Neutrophil (primary cell): ENCODE data around the gene UFD1.
A peak's percentile ranks its signal among the peaks of the same experiment; 100 is the strongest.

ENCODE experiments used
- H3K27ac ChIP-seq: fragments of 200-600 bp; sonication (generic); 2 replicates; pipeline ENCODE4 v1.5.1; 2016; ENCODE audit warnings: mild to moderate bottlenecking, moderate library complexity
- H3K27me3 ChIP-seq: fragments of 200-600 bp; sonication (generic); 2 replicates; pipeline ENCODE4 v1.6.0; 2016; ENCODE audit warnings: mild to moderate bottlenecking
- H3K36me3 ChIP-seq: fragments of 200-600 bp; sonication (generic); 2 replicates; pipeline ENCODE4 v1.5.1; 2017
- H3K4me1 ChIP-seq, 2 experiments: fragments of 200-600 bp in 1 of 2; sonication (generic) in 1 of 2; 1 replicate in 1 of 2; 2 replicates in 1 of 2; pipeline versions ENCODE4 v1.5.1 to v1.6.1; 2013 to 2016; ENCODE audit warnings: low read depth in 1 of 2, low read length in 1 of 2, mild to moderate bottlenecking in 1 of 2, moderate library complexity in 1 of 2; ENCODE audit not compliant: control insufficient read depth in 1 of 2, insufficient read depth in 1 of 2
- H3K4me3 ChIP-seq, 2 experiments: fragments of 200-600 bp in 1 of 2; sonication (generic) in 1 of 2; 1 replicate in 1 of 2; 2 replicates in 1 of 2; pipeline ENCODE4 v1.5.1; 2013 to 2016; ENCODE audit warnings: low read depth in 1 of 2, low read length in 1 of 2, mild to moderate bottlenecking in 1 of 2, moderate library complexity in 1 of 2
- H3K9me3 ChIP-seq: fragments of 200-600 bp; sonication (generic); 2 replicates; pipeline ENCODE4 v1.5.1; 2016
- CTCF ChIP-seq: fragments of 200-600 bp; sonication (generic); IDR thresholded peaks from 2 replicates; pipeline ENCODE4 v1.5.1; 2016; ENCODE audit warnings: antibody characterized with exemption

Gene UFD1

GRCh38 chr22:19429950-19430889 lies 48.8 kb downstream of the UFD1 start:
- peaks cover 5% of the 10 kb centered on the region for H3K36me3 ChIP-seq
- peak overlapping the region; percentile 92 to 96 for H3K4me3 ChIP-seq
- no peaks in the 10 kb centered on the region for H3K27me3 ChIP-seq
- peak overlapping the region; percentile 98 for H3K27ac ChIP-seq
- H3K4me1 ChIP-seq: peaks cover 67 to 68% of the 10 kb centered on the region in 2 experiments
- TF ChIP-seq CTCF: no peak
- H3K9me3 ChIP-seq: no peaks in the 10 kb centered on the region

- Histone ChIP-seq H3K27ac (peak overlapping the region; percentile 98), H3K4me1 (peaks cover 99% of the 10 kb centered on the region in 2 experiments), H3K4me3 (no peak overlapping the region), H3K27me3 (no peaks in the 10 kb centered on the region), H3K36me3 (no peaks in the 10 kb centered on the region), H3K9me3 (no peaks in the 10 kb centered on the region)
- no peak for TF ChIP-seq CTCF
These were observed 54.9 kb downstream of the UFD1 start for GRCh38 chr22:19424186-19424500.

GRCh38 chr22:19422440-19423301 lies 56.3 kb downstream of the UFD1 start:
- no peaks in the 10 kb centered on the region for H3K9me3 ChIP-seq
- H3K4me1 ChIP-seq: peaks cover 99% of the 10 kb centered on the region in 2 experiments
- H3K4me3 ChIP-seq: no peak overlapping the region
- H3K27ac ChIP-seq: peak overlapping the region; percentile 98
- no peak for TF ChIP-seq CTCF
- H3K36me3 ChIP-seq: no peaks in the 10 kb centered on the region
- H3K27me3 ChIP-seq: no peaks in the 10 kb centered on the region

GRCh38 chr22:19420321-19420720 lies 58.7 kb downstream of the UFD1 start:
- TF ChIP-seq CTCF: no peak
- peak overlapping the region; percentile 98 for H3K27ac ChIP-seq
- H3K9me3 ChIP-seq: no peaks in the 10 kb centered on the region
- peaks cover 95 to 99% of the 10 kb centered on the region in 2 experiments for H3K4me1 ChIP-seq
- peak overlapping the region in 1 of 2 experiments; percentile 54 for H3K4me3 ChIP-seq
- no peaks in the 10 kb centered on the region for H3K36me3 ChIP-seq
- H3K27me3 ChIP-seq: no peaks in the 10 kb centered on the region

- Histone ChIP-seq H3K4me3 (peak overlapping the region; percentile 45 to 54), H3K4me1 (peaks cover 88 to 93% of the 10 kb centered on the region in 2 experiments), H3K36me3 (no peaks in the 10 kb centered on the region), H3K27me3 (no peaks in the 10 kb centered on the region), H3K27ac (peak overlapping the region; percentile 98), H3K9me3 (no peaks in the 10 kb centered on the region)
- TF ChIP-seq CTCF: peak; percentile 3
These were observed 59.4 kb downstream of the UFD1 start for GRCh38 chr22:19419464-19420178.
